Testis (tissue), 2 donors: ENCODE measurements around the gene AKNAD1.

ENCODE experiments used
- POLR2A ChIP-seq: fragments of 450-650 bp; IDR thresholded peaks from one replicate; pipeline ENCODE4 v1.6.1; 2017; ENCODE audit warnings: antibody characterized with exemption, mild to moderate bottlenecking, moderate library complexity
- TF ChIP-seq, protein P1 (sequence below), 3 experiments: fragments of 450-650 bp in 2 of 3; fragments of 200-600 bp in 1 of 3; sonication (generic) in 1 of 3; IDR thresholded peaks; one replicate each; pipeline ENCODE4 v1.5.1; 2016 to 2019; ENCODE audit warnings: antibody characterized with exemption in 3 of 3, mild to moderate bottlenecking in 2 of 3, moderate library complexity in 1 of 3

DNA sequence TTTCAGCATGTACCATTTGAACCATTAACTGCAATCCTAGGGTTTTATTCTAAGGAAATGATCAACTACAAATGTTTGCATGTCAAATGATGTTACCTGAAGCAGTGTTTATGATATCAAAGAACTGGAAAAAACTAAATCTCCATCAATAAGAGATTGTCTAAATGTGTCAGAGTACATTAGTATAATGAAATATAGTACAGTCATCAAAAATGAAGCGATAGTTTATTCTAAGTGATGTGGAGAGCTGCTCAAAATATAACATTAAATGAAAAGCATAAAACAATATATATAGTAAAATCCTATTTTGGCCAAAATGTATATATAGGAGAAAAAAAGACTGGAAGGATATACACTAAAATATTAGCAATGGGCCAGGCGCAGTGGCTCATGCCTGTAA lies 24.0 kb downstream of the AKNAD1 start:
- TF ChIP-seq, protein P1, sequence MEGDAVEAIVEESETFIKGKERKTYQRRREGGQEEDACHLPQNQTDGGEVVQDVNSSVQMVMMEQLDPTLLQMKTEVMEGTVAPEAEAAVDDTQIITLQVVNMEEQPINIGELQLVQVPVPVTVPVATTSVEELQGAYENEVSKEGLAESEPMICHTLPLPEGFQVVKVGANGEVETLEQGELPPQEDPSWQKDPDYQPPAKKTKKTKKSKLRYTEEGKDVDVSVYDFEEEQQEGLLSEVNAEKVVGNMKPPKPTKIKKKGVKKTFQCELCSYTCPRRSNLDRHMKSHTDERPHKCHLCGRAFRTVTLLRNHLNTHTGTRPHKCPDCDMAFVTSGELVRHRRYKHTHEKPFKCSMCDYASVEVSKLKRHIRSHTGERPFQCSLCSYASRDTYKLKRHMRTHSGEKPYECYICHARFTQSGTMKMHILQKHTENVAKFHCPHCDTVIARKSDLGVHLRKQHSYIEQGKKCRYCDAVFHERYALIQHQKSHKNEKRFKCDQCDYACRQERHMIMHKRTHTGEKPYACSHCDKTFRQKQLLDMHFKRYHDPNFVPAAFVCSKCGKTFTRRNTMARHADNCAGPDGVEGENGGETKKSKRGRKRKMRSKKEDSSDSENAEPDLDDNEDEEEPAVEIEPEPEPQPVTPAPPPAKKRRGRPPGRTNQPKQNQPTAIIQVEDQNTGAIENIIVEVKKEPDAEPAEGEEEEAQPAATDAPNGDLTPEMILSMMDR (IDR thresholded peaks at IDR 0.05) = no peak
- TF ChIP-seq POLR2A = no peak
